MCF 10A (cell line): ENCODE results near the gene AZGP1. TPM values are rescaled to one million over a fixed set of nuclear protein-coding genes. Genes with fewer than 3 reads are reported as not detected.
"Not testable (repeated sequence)": the region's sequence is repeated elsewhere in the genome, so short reads cannot be mapped to it uniquely, and the experiment has no call there.

Experiments used
- BruUV-seq: library from RNA; stranded (reverse); fragments of 400-500 nt; replicated peaks from 2 replicates; lab custom pipeline; 2021; lab: Mats Ljungman, UMichigan
- CTCF ChIA-PET: fragments of 300-600 bp; sonication (Branson Sonifier 250); formaldehyde crosslinking; extraction: SDS; loops from one replicate; lab custom pipeline; 2021; ENCODE audit warnings: antibody characterized with exemption, inconsistent platforms; lab: Yijun Ruan, JAX
- POLR2A ChIA-PET: fragments of 300-600, 350-650 bp; sonication (Branson Sonifier 250); formaldehyde crosslinking; extraction: SDS; loops from one replicate; lab custom pipeline; 2020; ENCODE audit warnings: antibody characterized with exemption, inconsistent platforms; lab: Yijun Ruan, JAX
- DNase-seq: peaks from one replicate; pipeline ENCODE4 v3.0.0-alpha.2; 2018; ENCODE audit not compliant: unreplicated experiment
- H3K27ac Mint-ChIP-seq: one replicate; pipeline ENCODE4 v1.8.0; 2022; ENCODE audit warnings: mild to moderate bottlenecking, low read depth, mixed read lengths; ENCODE audit not compliant: unreplicated experiment
- H3K27me3 Mint-ChIP-seq: one replicate; pipeline ENCODE4 v1.8.0; 2022; ENCODE audit warnings: mixed read lengths; ENCODE audit not compliant: insufficient read depth, unreplicated experiment
- H3K36me3 Mint-ChIP-seq: one replicate; pipeline ENCODE4 v1.8.0; 2022; ENCODE audit warnings: mild to moderate bottlenecking, moderate library complexity, mixed read lengths; ENCODE audit not compliant: insufficient read depth, unreplicated experiment
- H3K4me1 Mint-ChIP-seq: one replicate; pipeline ENCODE4 v1.8.0; 2022; ENCODE audit warnings: mixed read lengths; ENCODE audit not compliant: insufficient read depth, unreplicated experiment
- H3K4me3 Mint-ChIP-seq: one replicate; pipeline ENCODE4 v1.8.0; 2022; ENCODE audit warnings: mild to moderate bottlenecking, moderate library complexity, mixed read lengths; ENCODE audit not compliant: unreplicated experiment
- H3K9me3 Mint-ChIP-seq: one replicate; pipeline ENCODE4 v1.8.0; 2022; ENCODE audit warnings: mixed read lengths; ENCODE audit not compliant: unreplicated experiment
- CTCF ChIP-seq: fragments of 200-600 bp; IDR thresholded peaks from one replicate; pipeline ENCODE4 v1.8.0; 2022; ENCODE audit warnings: antibody characterized with exemption, mild to moderate bottlenecking; ENCODE audit not compliant: unreplicated experiment
- intact Hi-C: fragments of 100-400 bp; cut with micrococcal nuclease; formaldehyde crosslinking; loops from 2 replicates; pipeline ENCODE4 v1.14.1; 2022
- total RNA-seq: library from RNA; stranded (reverse); gene quantifications from 2 replicates; pipeline ENCODE4 v1.2.3, GENCODE V29; 2022

AZGP1 gene
- total RNA-seq, 1 experiment from 2014 or later = 0.58 TPM

- CTCF ChIA-PET = interaction anchor here (0.6 to 10.9 kb wide), 17 partner anchors 15 to 1577 kb away, joined by 3 to 214 read pairs (median 4); partner anchors contain the start of gene TRIM4
- no peak overlapping the region for H3K27ac Mint-ChIP-seq
- DNase-seq = no peak
- H3K36me3 Mint-ChIP-seq = no peaks in the 10 kb centered on the region
- H3K27me3 Mint-ChIP-seq = peaks cover under 1% of the 10 kb centered on the region
- intact Hi-C loops = loop anchor here (5.0 kb wide), 1 partner anchor 135 kb away; the partner anchor contains the start of gene MBLAC1
- POLR2A ChIA-PET = interaction anchor here (0.7 to 2.5 kb wide), 3 partner anchors 57 to 360 kb away, joined by 3 to 11 read pairs (median 4); partner anchors contain the start of genes ZNF3 and ZSCAN21
- no peak overlapping the region for H3K4me3 Mint-ChIP-seq
- no peaks in the 10 kb centered on the region for H3K4me1 Mint-ChIP-seq
- TF ChIP-seq CTCF = no peak
- no TSS peak for BruUV-seq
- no peaks in the 10 kb centered on the region for H3K9me3 Mint-ChIP-seq
Observed at GRCh38 chr7:99992330-99993038, 16.7 kb upstream of the AZGP1 start.

- ChIA-PET CTCF (interaction anchor here (0.6 to 10.9 kb wide), 22 partner anchors 11 to 466 kb away, joined by 3 to 214 read pairs (median 6); partner anchors contain the start of genes COPS6, GJC3 and TRIM4), POLR2A (interaction anchor here (0.7 to 1.8 kb wide), 4 partner anchors 16 to 360 kb away, joined by 3 to 4 read pairs (median 4); partner anchors contain the start of gene ZNF3)
- H3K4me3 Mint-ChIP-seq, H3K9me3 Mint-ChIP-seq, H3K36me3 Mint-ChIP-seq, H3K27me3 Mint-ChIP-seq, DNase-seq, BruUV-seq, H3K4me1 Mint-ChIP-seq, H3K27ac Mint-ChIP-seq: not testable (repeated sequence)
- intact Hi-C loops = loop anchor here (1.0 to 5.0 kb wide), 3 partner anchors 78 to 360 kb away; partner anchors contain the start of gene MBLAC1
Observed at GRCh38 chr7:99991543-99991942, 15.7 kb upstream of the AZGP1 start.

- Mint-ChIP-seq H3K9me3 (no peaks in the 10 kb centered on the region), H3K4me1 (no peaks in the 10 kb centered on the region), H3K27me3 (no peaks in the 10 kb centered on the region), H3K36me3 (no peaks in the 10 kb centered on the region), H3K27ac (no peak overlapping the region), H3K4me3 (no peak overlapping the region)
- POLR2A ChIA-PET = interaction anchor here (0.8 to 1.3 kb wide), 4 partner anchors 25 to 150 kb away, joined by 3 to 5 read pairs (median 4); partner anchors contain the start of gene GJC3
- CTCF ChIA-PET = interaction anchor here (0.6 to 10.9 kb wide), 39 partner anchors 11 to 1526 kb away, joined by 3 to 214 read pairs (median 5); partner anchors contain the start of genes AZGP1, COPS6, GJC3 and TRIM4
- no peak for DNase-seq
- no peak for TF ChIP-seq CTCF
- BruUV-seq = no TSS peak
- intact Hi-C loops = loop anchor here (5.0 kb wide), 1 partner anchor 137 kb away; the partner anchor contains the start of gene MBLAC1
Observed at GRCh38 chr7:99990460-99990852, 14.6 kb upstream of the AZGP1 start.

GRCh38 chr7:99987846-99988245 is 12.0 kb upstream of the AZGP1 start:
- BruUV-seq = no TSS peak
- H3K27me3 Mint-ChIP-seq = peaks cover 15% of the 10 kb centered on the region
- POLR2A ChIA-PET = interaction anchor here (0.7 to 1.6 kb wide), 2 partner anchors 70 to 72 kb away, joined by 3 to 5 read pairs; no protein-coding TSS in a partner anchor
- no peaks in the 10 kb centered on the region for H3K4me1 Mint-ChIP-seq
- no peak for DNase-seq
- TF ChIP-seq CTCF = no peak
- CTCF ChIA-PET = interaction anchor here (0.6 to 10.9 kb wide), 5 partner anchors 8 to 120 kb away, joined by 3 to 214 read pairs (median 17); partner anchors contain the start of gene TRIM4
- H3K36me3 Mint-ChIP-seq = no peaks in the 10 kb centered on the region
- intact Hi-C loops = no loop called here
- H3K4me3 Mint-ChIP-seq = no peak overlapping the region
- no peaks in the 10 kb centered on the region for H3K9me3 Mint-ChIP-seq
- no peak overlapping the region for H3K27ac Mint-ChIP-seq

GRCh38 chr7:99987306-99987705 is 11.5 kb upstream of the AZGP1 start:
- H3K9me3 Mint-ChIP-seq, H3K4me1 Mint-ChIP-seq, H3K36me3 Mint-ChIP-seq, BruUV-seq, H3K27ac Mint-ChIP-seq, DNase-seq, intact Hi-C loops, H3K4me3 Mint-ChIP-seq, POLR2A ChIA-PET: not testable (repeated sequence)
- CTCF ChIA-PET = interaction anchor here (0.6 to 10.9 kb wide), 4 partner anchors 8 to 376 kb away, joined by 3 to 214 read pairs (median 26); partner anchors contain the start of gene TRIM4
- peaks cover 15% of the 10 kb centered on the region for H3K27me3 Mint-ChIP-seq
